B cell (primary cell): ENCODE data around the gene ZNF714. TPM values are rescaled to one million over a fixed set of nuclear protein-coding genes. Genes with fewer than 3 reads are reported as not detected.

Source experiments
- ATAC-seq: fragments of 200-7000 bp; cut with Tn5 transposase; one replicate; pipeline ENCODE4 v1.10.0; 2021; ENCODE audit warnings: low read depth, mild to moderate bottlenecking, moderate number of reproducible peaks, moderate library complexity
- CTCF ChIA-PET: fragments of 350-600 bp; sonication (Branson Sonifier 250); formaldehyde crosslinking; loops from one replicate; lab custom pipeline; 2021; ENCODE audit warnings: antibody characterized with exemption, inconsistent platforms; lab: Charles Lee
- POLR2A ChIA-PET: fragments of 350-600 bp; sonication (Branson Sonifier 250); formaldehyde crosslinking; loops from one replicate; lab custom pipeline; 2021; ENCODE audit warnings: antibody characterized with exemption; lab: Charles Lee
- DNase-seq: peaks from one replicate; pipeline ENCODE4 v3.0.0; 2013
- H2AFZ ChIP-seq: 2 replicates; pipeline ENCODE4 v1.6.1; 2012; ENCODE audit warnings: mild to moderate bottlenecking, low read depth, low read length; ENCODE audit not compliant: insufficient read depth, poor library complexity, severe bottlenecking
- H3K27ac ChIP-seq, 2 donors: 1 replicate in 1 of 2; 2 replicates in 1 of 2; pipeline ENCODE4 v1.5.1; 2012 to 2013; ENCODE audit warnings: low read length in 2 of 2, mild to moderate bottlenecking in 2 of 2, moderate library complexity in 1 of 2
- H3K27me3 ChIP-seq, 4 experiments: fragments of 200-600 bp in 1 of 4; sonication (generic) in 1 of 4; replicated peaks in 1 of 4; 1 replicate in 2 of 4; 2 replicates in 2 of 4; pipeline versions ENCODE4 v1.6.1 to v1.7.0; 2013 to 2016; ENCODE audit warnings: low read length in 3 of 4, mild to moderate bottlenecking in 2 of 4, mixed read lengths in 1 of 4, moderate library complexity in 1 of 4; ENCODE audit not compliant: insufficient read depth in 4 of 4, control insufficient read depth in 3 of 4; ENCODE audit errors: control extremely low read depth in 1 of 4
- H3K36me3 ChIP-seq, 2 experiments: replicated peaks in 1 of 2; 1 replicate in 1 of 2; 2 replicates in 1 of 2; pipeline versions ENCODE4 v1.6.1 to v1.7.1; 2013; ENCODE audit warnings: low read length in 1 of 2; ENCODE audit not compliant: insufficient read depth in 2 of 2, control insufficient read depth in 1 of 2; ENCODE audit errors: control extremely low read depth in 1 of 2, extremely low read depth in 1 of 2
- H3K4me1 ChIP-seq, 2 donors: fragments of 200-600 bp in 1 of 2; sonication (generic) in 1 of 2; 1 replicate in 1 of 2; 2 replicates in 1 of 2; pipeline versions ENCODE4 v1.5.1 to v1.6.1; 2013 to 2017; ENCODE audit warnings: low read length in 2 of 2; ENCODE audit not compliant: control insufficient read depth in 2 of 2, insufficient read depth in 2 of 2
- H3K4me2 ChIP-seq: replicated peaks from 2 replicates; pipeline ENCODE3; 2012; ENCODE audit warnings: mild to moderate bottlenecking, low read depth, low read length; ENCODE audit not compliant: poor library complexity, severe bottlenecking
- H3K4me3 ChIP-seq, 5 experiments: fragments of 200-600 bp in 1 of 5; sonication (generic) in 1 of 5; 1 replicate in 3 of 5; 2 replicates in 2 of 5; pipeline versions ENCODE4 v1.5.1 to v1.7.0; 2011 to 2016; ENCODE audit warnings: low read length in 4 of 5, mild to moderate bottlenecking in 4 of 5, low read depth in 2 of 5, control low read depth in 1 of 5, moderate library complexity in 1 of 5; ENCODE audit not compliant: insufficient read depth in 1 of 5; ENCODE audit errors: control extremely low read depth in 1 of 5, extremely low read depth in 1 of 5
- H3K79me2 ChIP-seq: fragments of 200-600 bp; sonication (generic); one replicate; pipeline ENCODE4 v1.6.0; 2016; ENCODE audit warnings: low read length; ENCODE audit not compliant: control insufficient read depth, insufficient read depth
- H3K9ac ChIP-seq: fragments of 200-600 bp; sonication (generic); 2 replicates; pipeline ENCODE4 v1.6.1; 2017; ENCODE audit warnings: mild to moderate bottlenecking, low read length, moderate library complexity
- H3K9me3 ChIP-seq, 3 donors: one replicate each; pipeline versions ENCODE4 v1.6.1 to v1.7.1; 2013; ENCODE audit warnings: low read length in 2 of 3; ENCODE audit not compliant: control insufficient read depth in 2 of 3, insufficient read depth in 1 of 3; ENCODE audit errors: control extremely low read depth in 1 of 3
- H4K20me1 ChIP-seq: 2 replicates; pipeline ENCODE4 v1.6.0; 2012; ENCODE audit warnings: mild to moderate bottlenecking, low read length; ENCODE audit not compliant: insufficient read depth, control insufficient read depth, poor library complexity, severe bottlenecking
- H3K27ac Mint-ChIP-seq: one replicate; pipeline ENCODE4 v1.8.0; 2021; ENCODE audit warnings: mixed read lengths
- H3K27me3 Mint-ChIP-seq: one replicate; pipeline ENCODE4 v1.8.0; 2021; ENCODE audit warnings: mixed read lengths
- H3K4me1 Mint-ChIP-seq: one replicate; pipeline ENCODE4 v1.8.0; 2021; ENCODE audit warnings: mixed read lengths
- H3K4me3 Mint-ChIP-seq: one replicate; pipeline ENCODE4 v1.8.0; 2021; ENCODE audit warnings: mixed read lengths
- H3K9me3 Mint-ChIP-seq: one replicate; pipeline ENCODE4 v1.8.0; 2022; ENCODE audit warnings: mixed read lengths; ENCODE audit not compliant: insufficient read depth
- EZH2 ChIP-seq: IDR thresholded peaks from 2 replicates; pipeline ENCODE4 v1.6.1; 2012; ENCODE audit warnings: borderline replicate concordance, low read depth, mild to moderate bottlenecking, moderate library complexity, low read length; ENCODE audit not compliant: insufficient read depth, poor library complexity, severe bottlenecking
- WGBS: methylation state at CpG from one replicate; pipeline ENCODE4 v1.1.5; 2013; ENCODE audit warnings: missing lambda C conversion rate; ENCODE audit not compliant: insufficient coverage; 5-methylcytosine and 5-hydroxymethylcytosine counted together
- intact Hi-C: fragments of 100-400 bp; cut with micrococcal nuclease; formaldehyde crosslinking; loops from one replicate; pipeline ENCODE4 v1.10.0; 2022
- polyA plus RNA-seq: library from polyadenylated mRNA; depleted of rRNA; stranded (reverse); fragments of >200 nt; gene quantifications from 2 replicates; pipeline ENCODE4 v1.2.3, GENCODE V29; 2012
- total RNA-seq, 2 donors: library from RNA; stranded (reverse); fragments of 120-200 nt in 1 of 2; gene quantifications; 1 replicate in 1 of 2; 2 replicates in 1 of 2; pipeline versions ENCODE4 v1.2.3 to v1.2.4, GENCODE V29; 2013 to 2022
- TF ChIP-seq, protein P1 (sequence below): fragments of 200-600 bp; IDR thresholded peaks from one replicate; pipeline ENCODE4 v1.8.0; 2022; ENCODE audit warnings: antibody characterized with exemption, mild to moderate bottlenecking

The ZNF714 gene
- total and polyA plus RNA-seq, 2 donors (not counting 1 experiment from before 2014, with no cell fraction given) = 4.4 to 10.7 TPM

GRCh38 chr19:21148681-21149080 lies 66.7 kb downstream of the ZNF714 start:
- peaks cover 11% of the 10 kb centered on the region for H3K4me1 Mint-ChIP-seq
- Histone ChIP-seq H3K79me2 (peaks cover 56% of the 10 kb centered on the region), H3K27ac (no peak overlapping the region), H3K4me3 (no peak overlapping the region), H2AFZ (no peak overlapping the region), H3K9me3 (peaks cover 0 to 2% (median 1%) of the 10 kb centered on the region in 3 donors), H3K36me3 (peaks cover 3 to 70% of the 10 kb centered on the region in 2 experiments), H3K9ac (no peak overlapping the region), H3K4me1 (no peaks in the 10 kb centered on the region), H3K4me2 (no peak overlapping the region), H3K27me3 (no peaks in the 10 kb centered on the region), H4K20me1 (no peaks in the 10 kb centered on the region)
- no peaks in the 10 kb centered on the region for H3K9me3 Mint-ChIP-seq
- ATAC-seq (no peak), DNase-seq (no peak)
- H3K27ac Mint-ChIP-seq = no peak overlapping the region
- CTCF ChIA-PET = no interaction called here
- POLR2A ChIA-PET = no interaction called here
- no peak overlapping the region for H3K4me3 Mint-ChIP-seq
- TF ChIP-seq, protein P1, sequence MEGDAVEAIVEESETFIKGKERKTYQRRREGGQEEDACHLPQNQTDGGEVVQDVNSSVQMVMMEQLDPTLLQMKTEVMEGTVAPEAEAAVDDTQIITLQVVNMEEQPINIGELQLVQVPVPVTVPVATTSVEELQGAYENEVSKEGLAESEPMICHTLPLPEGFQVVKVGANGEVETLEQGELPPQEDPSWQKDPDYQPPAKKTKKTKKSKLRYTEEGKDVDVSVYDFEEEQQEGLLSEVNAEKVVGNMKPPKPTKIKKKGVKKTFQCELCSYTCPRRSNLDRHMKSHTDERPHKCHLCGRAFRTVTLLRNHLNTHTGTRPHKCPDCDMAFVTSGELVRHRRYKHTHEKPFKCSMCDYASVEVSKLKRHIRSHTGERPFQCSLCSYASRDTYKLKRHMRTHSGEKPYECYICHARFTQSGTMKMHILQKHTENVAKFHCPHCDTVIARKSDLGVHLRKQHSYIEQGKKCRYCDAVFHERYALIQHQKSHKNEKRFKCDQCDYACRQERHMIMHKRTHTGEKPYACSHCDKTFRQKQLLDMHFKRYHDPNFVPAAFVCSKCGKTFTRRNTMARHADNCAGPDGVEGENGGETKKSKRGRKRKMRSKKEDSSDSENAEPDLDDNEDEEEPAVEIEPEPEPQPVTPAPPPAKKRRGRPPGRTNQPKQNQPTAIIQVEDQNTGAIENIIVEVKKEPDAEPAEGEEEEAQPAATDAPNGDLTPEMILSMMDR = no peak
- TF ChIP-seq EZH2 = no peak
- H3K27me3 Mint-ChIP-seq = no peaks in the 10 kb centered on the region
- intact Hi-C loops = loop anchor here (10.0 kb wide), 1 partner anchor 374 kb away; the partner anchor contains the start of gene ZNF66

DNA sequence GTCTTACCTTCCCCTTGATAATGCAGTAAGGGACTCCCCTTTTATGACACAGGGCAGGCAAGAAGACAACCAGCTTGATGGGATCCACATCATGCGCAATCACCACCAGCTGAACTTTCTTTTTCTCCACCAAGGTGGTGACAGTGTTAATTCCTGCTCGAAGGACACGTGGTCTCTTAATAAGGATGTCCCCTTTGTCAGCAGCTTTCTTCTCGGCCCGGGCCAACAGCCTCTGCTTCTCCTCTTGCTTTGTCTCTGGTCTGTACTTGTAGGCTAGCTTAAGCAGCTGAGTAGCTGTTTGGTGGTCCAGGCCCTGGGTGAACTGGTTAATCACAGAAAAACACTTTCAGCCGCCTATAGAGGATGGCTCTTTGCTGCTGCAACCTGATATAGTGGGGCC lies 67.9 kb downstream of the ZNF714 start:
- Mint-ChIP-seq H3K4me1 (peaks cover 11% of the 10 kb centered on the region), H3K27ac (no peak overlapping the region), H3K4me3 (no peak overlapping the region), H3K27me3 (no peaks in the 10 kb centered on the region), H3K9me3 (no peaks in the 10 kb centered on the region)
- H3K79me2 ChIP-seq = peaks cover 47% of the 10 kb centered on the region
- 100% methylated on average over 5 of the region's 6 CpGs for WGBS
- peaks cover 0 to 2% (median 1%) of the 10 kb centered on the region in 3 donors for H3K9me3 ChIP-seq
- H3K27ac ChIP-seq = no peak overlapping the region
- no peak overlapping the region for H3K9ac ChIP-seq
- no peak for DNase-seq
- H2AFZ ChIP-seq = no peak overlapping the region
- H3K4me3 ChIP-seq = no peak overlapping the region
- no peak overlapping the region for H3K4me2 ChIP-seq
- H3K36me3 ChIP-seq = peaks cover 3 to 59% of the 10 kb centered on the region in 2 experiments
- TF ChIP-seq EZH2 = no peak
- TF ChIP-seq, protein P1 = no peak
- ATAC-seq = no peak
- no peaks in the 10 kb centered on the region for H4K20me1 ChIP-seq
- CTCF ChIA-PET = no interaction called here
- H3K27me3 ChIP-seq = no peaks in the 10 kb centered on the region
- no peaks in the 10 kb centered on the region for H3K4me1 ChIP-seq
- intact Hi-C loops = loop anchor here (10.0 kb wide), 1 partner anchor 375 kb away; the partner anchor contains the start of gene ZNF66
- POLR2A ChIA-PET = no interaction called here
